ENCODE measurements around the gene IP6K1.

The IP6K1 gene

DNA sequence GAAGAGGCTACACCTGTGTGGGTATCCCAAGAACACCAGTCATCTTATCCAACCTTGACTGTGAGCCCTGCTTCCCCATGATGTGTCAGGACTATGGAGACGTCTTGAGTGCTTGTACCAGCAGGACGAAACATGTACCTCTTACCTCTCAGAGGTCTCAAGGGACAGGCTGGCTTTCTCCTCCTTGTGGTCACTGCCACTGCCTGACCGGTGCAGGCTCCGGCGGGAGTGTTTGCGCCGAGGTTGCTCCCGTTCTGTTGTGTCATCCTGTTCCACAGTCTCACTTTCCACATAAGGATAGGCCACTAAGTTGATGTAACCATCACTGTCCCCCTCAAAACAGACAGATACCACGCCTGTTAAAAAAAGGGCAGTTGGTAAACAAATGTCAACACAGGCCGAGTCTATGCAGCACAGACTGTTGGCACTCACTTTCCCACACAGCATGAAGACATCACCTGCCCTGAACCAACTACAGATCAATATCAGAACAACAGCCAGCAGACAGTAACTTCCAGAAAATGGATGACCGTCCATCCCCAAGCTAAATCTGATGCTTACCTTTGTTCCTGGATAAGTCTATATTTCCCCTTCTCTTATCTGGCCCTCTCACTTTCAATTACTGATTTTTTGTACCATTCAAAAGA, 48.2 kb downstream of the IP6K1 start:
- H3K27me3 ChIP-seq (ENCODE audit: insufficient read depth, low read length) = no peaks in the 10 kb centered on the region
- no peaks in the 10 kb centered on the region for H3K79me2 ChIP-seq (ENCODE audit: control insufficient read depth, insufficient read depth, low read length, unreplicated experiment)
- H3K4me3 ChIP-seq (ENCODE audit: low read depth, low read length) = no peak overlapping the region
- peaks cover 18% of the 10 kb centered on the region for H3K36me3 ChIP-seq (ENCODE audit: insufficient read depth, low read length)
- no peak overlapping the region for H3K27ac ChIP-seq (ENCODE audit: low read depth, low read length)
- H3K4me1 ChIP-seq (ENCODE audit: control insufficient read depth, insufficient read depth, low read length, unreplicated experiment) = no peaks in the 10 kb centered on the region
- no peak overlapping the region for H2AFZ ChIP-seq (ENCODE audit: low read length, unreplicated experiment)

DNA sequence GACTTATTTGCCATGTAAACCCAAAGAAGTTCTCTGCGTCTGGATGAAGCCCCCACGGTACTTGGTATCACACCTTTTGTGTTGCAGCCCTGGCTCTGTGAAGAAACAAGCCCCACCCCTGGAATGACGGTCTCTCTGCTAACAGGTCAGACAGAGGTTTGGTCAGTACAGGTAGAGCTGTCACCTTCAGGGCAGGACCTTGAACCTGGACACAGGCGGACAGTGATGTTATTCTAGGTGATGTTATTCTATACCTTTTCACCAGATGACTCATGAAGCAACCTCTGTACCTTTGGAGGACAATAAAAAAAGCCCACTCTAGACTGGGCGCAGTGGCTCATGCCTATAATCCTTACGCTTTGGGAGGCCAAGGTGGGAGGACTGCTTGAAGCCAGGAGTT, 51.6 kb downstream of the IP6K1 start:
- H3K4me1 ChIP-seq (ENCODE audit: control insufficient read depth, insufficient read depth, low read length, unreplicated experiment) = no peaks in the 10 kb centered on the region
- H3K4me3 ChIP-seq (ENCODE audit: low read depth, low read length) = no peak overlapping the region
- no peaks in the 10 kb centered on the region for H3K27me3 ChIP-seq (ENCODE audit: insufficient read depth, low read length)
- H3K79me2 ChIP-seq (ENCODE audit: control insufficient read depth, insufficient read depth, low read length, unreplicated experiment) = peaks cover 2% of the 10 kb centered on the region
- H3K36me3 ChIP-seq (ENCODE audit: insufficient read depth, low read length) = peaks cover 24% of the 10 kb centered on the region
- no peak overlapping the region for H3K27ac ChIP-seq (ENCODE audit: low read depth, low read length)
- H2AFZ ChIP-seq (ENCODE audit: low read length, unreplicated experiment) = no peak overlapping the region

DNA sequence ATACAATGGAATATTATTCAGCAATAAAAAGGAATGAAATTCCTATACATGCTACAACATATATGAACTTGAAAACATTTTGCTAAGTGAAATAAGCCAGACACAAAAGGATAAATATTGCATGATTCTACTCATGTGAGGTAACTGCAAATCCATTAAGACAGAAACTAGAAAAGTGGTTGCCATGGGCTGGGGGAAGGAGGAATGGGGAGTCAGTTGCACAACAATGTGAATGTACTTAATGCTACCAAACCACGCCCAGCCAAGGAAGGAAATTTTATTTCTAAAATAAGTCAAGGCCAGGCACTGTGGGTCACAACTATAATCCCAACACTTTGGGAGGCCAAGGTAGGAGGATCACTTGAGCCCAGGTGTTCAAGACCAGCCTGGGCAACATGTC, 52.8 kb downstream of the IP6K1 start:
- no peak overlapping the region for H3K27ac ChIP-seq (ENCODE audit: low read depth, low read length)
- H3K4me1 ChIP-seq (ENCODE audit: control insufficient read depth, insufficient read depth, low read length, unreplicated experiment) = no peaks in the 10 kb centered on the region
- peaks cover 21% of the 10 kb centered on the region for H3K36me3 ChIP-seq (ENCODE audit: insufficient read depth, low read length)
- no peaks in the 10 kb centered on the region for H3K27me3 ChIP-seq (ENCODE audit: insufficient read depth, low read length)
- no peak overlapping the region for H3K4me3 ChIP-seq (ENCODE audit: low read depth, low read length)
- H3K79me2 ChIP-seq (ENCODE audit: control insufficient read depth, insufficient read depth, low read length, unreplicated experiment) = peaks cover 2% of the 10 kb centered on the region
- H2AFZ ChIP-seq (ENCODE audit: low read length, unreplicated experiment) = no peak overlapping the region

DNA sequence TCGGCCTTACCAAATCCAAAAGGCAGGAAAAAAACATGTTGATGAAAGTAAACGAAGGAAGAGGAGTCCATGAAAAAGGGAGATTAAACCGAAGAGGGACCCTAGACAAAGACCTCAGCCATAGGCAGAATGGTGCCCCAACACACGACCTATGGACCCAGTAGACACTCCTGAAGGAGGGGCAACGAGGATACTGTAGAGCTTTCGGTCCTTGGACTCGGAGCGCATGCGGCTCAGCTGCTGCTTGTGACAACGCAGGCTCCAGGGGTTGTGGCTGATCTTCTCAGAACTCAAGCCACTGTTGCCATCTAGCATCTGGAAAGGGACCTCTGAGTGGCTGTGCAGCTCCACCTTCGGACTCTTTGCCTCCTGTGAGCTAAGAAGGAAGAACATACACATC, 53.7 kb downstream of the IP6K1 start:
- Histone ChIP-seq H3K4me1 (ENCODE audit: control insufficient read depth, insufficient read depth, low read length, unreplicated experiment) (no peaks in the 10 kb centered on the region), H3K36me3 (ENCODE audit: insufficient read depth, low read length) (peaks cover 11% of the 10 kb centered on the region), H3K27me3 (ENCODE audit: insufficient read depth, low read length) (no peaks in the 10 kb centered on the region), H2AFZ (ENCODE audit: low read length, unreplicated experiment) (no peak overlapping the region), H3K4me3 (ENCODE audit: low read depth, low read length) (no peak overlapping the region), H3K27ac (ENCODE audit: low read depth, low read length) (no peak overlapping the region), H3K79me2 (ENCODE audit: control insufficient read depth, insufficient read depth, low read length, unreplicated experiment) (peaks cover 2% of the 10 kb centered on the region)

DNA sequence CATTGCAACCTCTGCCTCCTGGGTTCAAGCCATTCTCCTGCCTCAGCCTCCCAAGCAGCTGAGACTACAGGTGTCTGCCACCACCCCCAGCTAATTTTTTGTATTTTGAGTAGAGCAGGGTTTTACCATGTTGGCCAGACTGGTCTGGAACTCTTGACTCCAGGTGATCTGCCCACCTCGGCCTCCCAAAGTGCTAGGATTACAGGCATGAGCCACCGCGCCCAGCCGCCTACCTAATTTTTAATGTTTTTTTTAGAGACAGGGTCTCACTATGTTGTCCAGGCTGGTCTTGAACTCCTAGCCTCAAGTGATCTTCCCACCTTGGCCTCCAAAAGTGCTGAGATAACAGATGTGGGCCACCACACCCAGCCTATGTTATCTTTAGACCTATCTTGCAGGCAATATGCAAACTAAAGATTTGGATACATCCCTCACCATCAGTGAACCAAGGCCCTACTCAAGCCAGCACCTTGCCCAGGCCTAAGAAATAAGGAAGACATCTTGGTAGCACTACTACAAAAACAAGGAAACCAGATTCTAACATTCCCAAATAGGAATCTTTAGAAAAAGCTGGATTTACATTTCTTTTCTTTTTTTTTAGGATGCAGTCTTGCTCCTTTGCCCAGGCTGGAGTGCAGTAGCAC, 56.3 kb downstream of the IP6K1 start:
- H3K27me3 ChIP-seq (ENCODE audit: insufficient read depth, low read length) = no peaks in the 10 kb centered on the region
- H3K79me2 ChIP-seq (ENCODE audit: control insufficient read depth, insufficient read depth, low read length, unreplicated experiment) = peaks cover 2% of the 10 kb centered on the region
- no peak overlapping the region for H3K4me3 ChIP-seq (ENCODE audit: low read depth, low read length)
- H3K36me3 ChIP-seq (ENCODE audit: insufficient read depth, low read length) = peaks cover 6% of the 10 kb centered on the region; the same call in 1 of the 2 replicates
- H2AFZ ChIP-seq (ENCODE audit: low read length, unreplicated experiment) = no peak overlapping the region
- no peak overlapping the region for H3K27ac ChIP-seq (ENCODE audit: low read depth, low read length)
- H3K4me1 ChIP-seq (ENCODE audit: control insufficient read depth, insufficient read depth, low read length, unreplicated experiment) = no peaks in the 10 kb centered on the region

DNA sequence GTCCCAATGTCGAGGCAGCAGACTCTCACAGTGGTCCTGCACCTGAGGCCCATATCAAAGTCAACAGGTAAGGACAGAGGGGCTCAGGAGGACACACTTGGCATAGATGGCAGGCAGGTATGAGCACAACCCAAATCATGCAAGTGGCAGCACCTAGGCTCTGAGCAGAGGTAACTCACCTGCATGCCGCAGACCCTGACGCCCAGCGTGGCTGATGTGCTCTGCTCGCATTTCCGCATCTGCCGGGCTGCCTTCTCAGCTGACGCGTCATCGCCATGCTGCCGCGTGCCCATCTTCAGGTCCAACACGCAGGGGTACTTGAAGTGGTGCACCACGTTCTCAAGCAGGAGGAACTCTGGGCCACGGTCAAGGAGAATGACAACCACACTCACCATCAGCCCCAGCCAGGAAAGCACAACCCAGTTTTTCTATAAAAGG, 58.4 kb downstream of the IP6K1 start:
- Histone ChIP-seq H3K27ac (ENCODE audit: low read depth, low read length) (no peak overlapping the region), H3K79me2 (ENCODE audit: control insufficient read depth, insufficient read depth, low read length, unreplicated experiment) (peaks cover 5% of the 10 kb centered on the region), H3K36me3 (ENCODE audit: insufficient read depth, low read length) (peaks cover 6% of the 10 kb centered on the region; the same call in 1 of the 2 replicates), H3K4me1 (ENCODE audit: control insufficient read depth, insufficient read depth, low read length, unreplicated experiment) (peaks cover 9% of the 10 kb centered on the region), H3K27me3 (ENCODE audit: insufficient read depth, low read length) (no peaks in the 10 kb centered on the region), H3K4me3 (ENCODE audit: low read depth, low read length) (no peak overlapping the region), H2AFZ (ENCODE audit: low read length, unreplicated experiment) (no peak overlapping the region)

DNA sequence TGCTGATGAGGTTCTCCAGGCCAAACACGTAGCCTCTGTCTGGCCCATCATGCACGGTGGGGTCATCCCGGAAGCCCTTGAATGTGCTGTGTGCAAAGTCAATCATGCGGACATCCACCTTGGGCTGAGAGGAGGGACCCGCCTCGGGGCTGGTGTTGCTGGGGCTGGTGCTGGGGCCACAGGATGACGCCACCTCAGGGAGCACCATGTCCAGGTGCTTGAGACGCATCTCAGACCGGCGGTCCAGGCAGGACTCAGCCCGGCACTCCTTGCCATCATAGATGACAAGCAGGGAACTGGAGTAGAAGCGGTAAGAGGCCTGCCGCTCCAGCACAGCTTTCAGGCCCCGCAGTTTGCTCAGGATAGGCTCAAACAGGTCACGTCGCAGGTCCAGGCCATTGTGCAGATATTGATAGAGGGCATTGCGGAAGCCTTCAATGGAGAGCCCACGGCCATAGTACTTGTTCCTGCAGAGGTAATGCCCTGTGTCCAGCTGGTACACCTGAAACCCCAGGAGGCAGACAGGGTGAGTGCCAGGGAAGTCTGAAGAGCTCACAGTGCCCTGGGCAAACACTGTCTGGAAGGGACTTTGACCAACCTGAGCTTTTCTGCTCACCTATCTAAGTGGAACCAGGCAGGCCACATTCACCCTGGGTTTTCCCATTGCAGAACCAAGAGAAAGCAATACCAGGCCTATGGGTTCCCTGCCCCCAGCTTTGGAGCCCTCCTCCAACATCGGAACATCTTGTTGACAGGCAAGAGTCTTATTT, 59.0 kb downstream of the IP6K1 start:
- H2AFZ ChIP-seq (ENCODE audit: low read length, unreplicated experiment) = no peak overlapping the region
- H3K4me1 ChIP-seq (ENCODE audit: control insufficient read depth, insufficient read depth, low read length, unreplicated experiment) = peaks cover 15% of the 10 kb centered on the region
- no peak overlapping the region for H3K4me3 ChIP-seq (ENCODE audit: low read depth, low read length)
- peaks cover 11% of the 10 kb centered on the region for H3K79me2 ChIP-seq (ENCODE audit: control insufficient read depth, insufficient read depth, low read length, unreplicated experiment)
- H3K27ac ChIP-seq (ENCODE audit: low read depth, low read length) = no peak overlapping the region
- H3K27me3 ChIP-seq (ENCODE audit: insufficient read depth, low read length) = no peaks in the 10 kb centered on the region
- H3K36me3 ChIP-seq (ENCODE audit: insufficient read depth, low read length) = peaks cover under 1% of the 10 kb centered on the region; the same call in 1 of the 2 replicates

DNA sequence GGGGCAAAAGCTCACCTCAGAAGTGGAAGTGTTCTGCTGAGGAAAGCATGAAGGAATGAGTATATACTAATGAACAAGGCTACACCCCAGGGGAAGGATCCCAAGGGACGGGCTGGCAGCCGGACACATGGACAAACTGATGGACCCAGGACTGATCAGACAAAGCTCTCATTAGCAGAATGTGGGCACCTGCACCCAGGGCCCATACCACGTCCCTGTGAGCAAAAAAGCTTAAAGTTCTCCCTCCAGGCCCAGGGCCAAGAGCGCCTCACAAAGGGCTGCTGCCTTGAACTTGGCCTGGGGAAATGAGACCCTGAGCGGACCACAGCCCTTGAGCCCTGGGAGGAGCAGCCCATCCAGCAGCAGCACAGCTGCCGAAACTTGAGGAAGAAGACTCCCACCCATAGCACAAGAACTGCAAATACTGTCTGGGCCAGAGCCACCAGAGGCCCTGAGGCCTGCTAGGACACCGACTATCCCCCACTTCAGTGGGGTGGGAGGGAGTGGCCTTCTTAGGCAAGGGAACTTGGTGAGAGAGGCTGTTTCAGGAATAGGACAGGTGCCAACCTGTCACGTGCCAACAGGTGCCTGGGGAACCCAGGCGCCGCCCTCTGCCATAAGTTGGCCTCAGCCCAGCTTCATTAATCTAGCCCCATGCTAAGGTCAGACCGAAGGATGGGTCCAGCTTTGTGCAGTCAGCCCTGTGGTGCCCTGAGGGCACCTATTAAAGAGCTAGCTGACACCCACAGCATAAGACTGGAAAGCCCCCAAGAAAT, 60.2 kb downstream of the IP6K1 start:
- Histone ChIP-seq H3K4me1 (ENCODE audit: control insufficient read depth, insufficient read depth, low read length, unreplicated experiment) (peaks cover 15% of the 10 kb centered on the region), H2AFZ (ENCODE audit: low read length, unreplicated experiment) (no peak overlapping the region), H3K27ac (ENCODE audit: low read depth, low read length) (no peak overlapping the region), H3K79me2 (ENCODE audit: control insufficient read depth, insufficient read depth, low read length, unreplicated experiment) (peaks cover 14% of the 10 kb centered on the region), H3K27me3 (ENCODE audit: insufficient read depth, low read length) (no peaks in the 10 kb centered on the region), H3K4me3 (ENCODE audit: low read depth, low read length) (no peak overlapping the region), H3K36me3 (ENCODE audit: insufficient read depth, low read length) (no peaks in the 10 kb centered on the region)

DNA sequence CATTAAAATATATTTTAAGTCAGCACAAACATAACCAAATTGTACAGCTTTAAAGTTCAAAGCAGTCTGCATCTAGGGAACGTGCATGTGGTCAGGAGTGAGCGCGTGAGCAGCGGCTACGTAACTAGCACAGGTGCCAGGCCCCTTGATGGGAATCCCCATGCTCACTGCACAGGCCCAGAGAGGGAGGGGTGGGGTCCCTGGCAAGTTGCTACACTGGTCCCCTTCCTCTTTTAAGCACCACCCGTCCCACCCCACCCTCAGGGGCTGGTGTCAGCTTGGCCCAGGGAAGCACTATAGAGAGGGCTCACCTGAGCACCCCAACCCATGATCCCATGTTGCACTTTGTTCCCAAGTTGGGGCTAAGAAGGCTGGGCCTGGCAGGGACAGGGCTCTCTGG, 61.8 kb downstream of the IP6K1 start:
- Histone ChIP-seq H3K27ac (ENCODE audit: low read depth, low read length) (peak overlapping the region; percentile 78), H3K4me3 (ENCODE audit: low read depth, low read length) (peak overlapping the region; percentile 71), H3K36me3 (ENCODE audit: insufficient read depth, low read length) (no peaks in the 10 kb centered on the region), H2AFZ (ENCODE audit: low read length, unreplicated experiment) (no peak overlapping the region), H3K4me1 (ENCODE audit: control insufficient read depth, insufficient read depth, low read length, unreplicated experiment) (peaks cover 15% of the 10 kb centered on the region), H3K27me3 (ENCODE audit: insufficient read depth, low read length) (no peaks in the 10 kb centered on the region), H3K79me2 (ENCODE audit: control insufficient read depth, insufficient read depth, low read length, unreplicated experiment) (peaks cover 14% of the 10 kb centered on the region)

Data from ACC112 (cell line).